Fibroblast of mammary gland (primary cell): ENCODE results near the gene RALGDS.

Experiments
- DNase-seq: peaks from one replicate; pipeline ENCODE4 v3.0.0-alpha.2; 2010; ENCODE audit warnings: low read depth
- H3K4me3 ChIP-seq: 2 replicates; pipeline ENCODE4 v1.5.1; 2011; ENCODE audit warnings: low read depth, mild to moderate bottlenecking, low read length, moderate library complexity; ENCODE audit not compliant: control insufficient read depth
- CTCF ChIP-seq: conservative IDR thresholded peaks from 2 replicates; pipeline ENCODE4 v1.5.1; 2011; ENCODE audit warnings: low read depth, low read length, inconsistent platforms; ENCODE audit not compliant: control insufficient read depth, insufficient read depth

Gene RALGDS

DNA sequence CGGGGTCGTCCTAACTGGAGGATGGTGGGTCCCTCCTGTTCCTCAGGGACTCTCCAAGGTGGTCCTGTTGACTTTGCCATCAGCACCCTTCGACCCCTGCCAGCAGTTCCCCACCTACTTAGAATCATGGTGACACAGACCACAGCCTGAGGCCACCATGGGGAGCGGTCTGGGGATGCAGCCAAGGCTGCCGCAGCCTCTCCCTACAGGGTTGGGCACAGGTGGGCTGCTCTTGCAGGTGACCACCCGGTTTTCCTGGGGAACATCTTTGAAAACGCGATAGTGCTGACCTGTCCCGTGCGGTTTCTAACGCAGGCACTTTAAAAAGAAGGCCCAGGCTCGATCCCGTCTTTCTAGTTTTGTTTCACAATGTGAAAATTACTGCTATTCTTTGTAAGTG lies 72.0 kb downstream of the RALGDS start:
- no peak overlapping the region for H3K4me3 ChIP-seq
- DNase-seq = no peak
- no peak for TF ChIP-seq CTCF

DNA sequence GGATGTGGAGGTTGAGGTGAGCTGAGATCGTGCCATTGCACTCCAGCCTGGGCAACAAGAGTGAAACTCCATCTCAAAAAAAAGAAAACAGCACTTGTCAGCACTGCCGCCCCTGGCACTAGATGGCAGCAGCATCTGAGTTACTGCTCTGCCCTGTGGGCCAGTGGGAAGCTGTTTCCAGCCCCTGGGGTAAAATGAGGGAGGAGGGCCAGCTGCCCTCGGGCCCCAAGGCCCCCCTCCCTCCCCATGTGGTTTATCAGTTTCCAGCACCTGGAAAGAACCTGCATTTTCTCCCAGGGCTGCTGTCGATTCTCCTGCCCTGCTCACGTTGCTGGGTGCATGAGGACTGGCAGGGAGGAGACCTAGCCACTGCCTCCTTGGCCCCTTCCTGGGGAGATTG lies 72.4 kb downstream of the RALGDS start:
- peak; percentile 19 for DNase-seq
- H3K4me3 ChIP-seq = no peak overlapping the region
- peak; percentile 37 for TF ChIP-seq CTCF
